Astrocyte (in vitro differentiated cells and primary cell): ENCODE results near the gene FAM120B.

Experiments
- EZH2 ChIP-seq: IDR thresholded peaks from 2 replicates; pipeline ENCODE4 v1.6.1; 2012; ENCODE audit warnings: mild to moderate bottlenecking, low read length, inconsistent platforms; ENCODE audit not compliant: insufficient read depth
- TF ChIP-seq, protein P1 (sequence below): IDR thresholded peaks from 2 replicates; pipeline ENCODE4 v1.5.1; 2011; ENCODE audit warnings: low read depth, mild to moderate bottlenecking, inconsistent platforms, low read length, moderate library complexity; ENCODE audit not compliant: insufficient read depth

DNA sequence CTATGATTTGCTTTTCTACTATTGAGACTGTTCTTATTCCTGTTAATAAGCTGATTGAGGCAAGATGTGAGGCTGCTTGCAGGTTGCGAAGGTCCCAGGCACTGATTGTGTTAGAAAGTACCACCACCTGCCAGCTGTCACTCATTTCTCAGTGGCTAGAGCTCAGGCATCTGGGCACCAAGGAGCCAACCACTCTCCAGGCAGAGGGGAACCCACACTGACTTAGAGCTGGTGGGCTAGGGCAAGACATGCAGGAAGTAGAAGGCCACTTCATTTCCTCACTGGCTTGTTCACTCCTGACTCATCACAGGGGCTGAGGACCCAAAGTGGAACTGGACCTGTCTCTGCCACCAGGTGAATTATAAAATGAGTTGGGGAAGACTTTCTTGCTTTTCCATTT, 7.9 kb upstream of the FAM120B start:
- TF ChIP-seq, protein P1, sequence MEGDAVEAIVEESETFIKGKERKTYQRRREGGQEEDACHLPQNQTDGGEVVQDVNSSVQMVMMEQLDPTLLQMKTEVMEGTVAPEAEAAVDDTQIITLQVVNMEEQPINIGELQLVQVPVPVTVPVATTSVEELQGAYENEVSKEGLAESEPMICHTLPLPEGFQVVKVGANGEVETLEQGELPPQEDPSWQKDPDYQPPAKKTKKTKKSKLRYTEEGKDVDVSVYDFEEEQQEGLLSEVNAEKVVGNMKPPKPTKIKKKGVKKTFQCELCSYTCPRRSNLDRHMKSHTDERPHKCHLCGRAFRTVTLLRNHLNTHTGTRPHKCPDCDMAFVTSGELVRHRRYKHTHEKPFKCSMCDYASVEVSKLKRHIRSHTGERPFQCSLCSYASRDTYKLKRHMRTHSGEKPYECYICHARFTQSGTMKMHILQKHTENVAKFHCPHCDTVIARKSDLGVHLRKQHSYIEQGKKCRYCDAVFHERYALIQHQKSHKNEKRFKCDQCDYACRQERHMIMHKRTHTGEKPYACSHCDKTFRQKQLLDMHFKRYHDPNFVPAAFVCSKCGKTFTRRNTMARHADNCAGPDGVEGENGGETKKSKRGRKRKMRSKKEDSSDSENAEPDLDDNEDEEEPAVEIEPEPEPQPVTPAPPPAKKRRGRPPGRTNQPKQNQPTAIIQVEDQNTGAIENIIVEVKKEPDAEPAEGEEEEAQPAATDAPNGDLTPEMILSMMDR: no peak
- no peak for TF ChIP-seq EZH2
